DLD1 (cell line): ENCODE measurements around the gene ARR3.
"Not testable (repeated sequence)": the region's sequence is repeated elsewhere in the genome, so short reads cannot be mapped to it uniquely, and the experiment has no call there.

Experiments used
- in situ Hi-C: cut with HindIII; loops from 2 replicates; pipeline ENCODE4 v1.10.0; 2017; ENCODE audit warnings: low sequenced_read_pairs

Gene ARR3

DNA sequence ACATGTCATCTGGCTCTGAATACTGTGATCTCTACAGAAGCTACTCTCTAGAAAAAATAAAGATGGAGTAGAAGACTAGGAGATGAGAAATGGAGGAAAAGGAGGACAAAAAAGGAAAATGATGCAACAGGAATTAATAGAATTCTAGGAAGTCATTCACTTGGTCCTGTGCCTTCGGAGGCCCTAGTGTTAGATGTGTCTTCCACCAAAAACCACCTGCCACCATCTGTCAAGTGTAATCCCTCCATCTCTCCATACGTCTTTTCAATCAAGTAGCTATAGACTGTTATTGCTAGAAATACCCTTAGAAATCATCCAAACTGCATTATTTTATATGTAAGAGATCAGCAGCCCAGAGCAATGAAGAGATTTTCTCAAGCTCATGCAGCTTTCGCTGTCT lies 10.9 kb downstream of the ARR3 start:
- in situ Hi-C loops, result no loop called here

GRCh38 chrX:70280573-70280972 lies 12.4 kb downstream of the ARR3 start:
- in situ Hi-C loops, result no loop called here

DNA sequence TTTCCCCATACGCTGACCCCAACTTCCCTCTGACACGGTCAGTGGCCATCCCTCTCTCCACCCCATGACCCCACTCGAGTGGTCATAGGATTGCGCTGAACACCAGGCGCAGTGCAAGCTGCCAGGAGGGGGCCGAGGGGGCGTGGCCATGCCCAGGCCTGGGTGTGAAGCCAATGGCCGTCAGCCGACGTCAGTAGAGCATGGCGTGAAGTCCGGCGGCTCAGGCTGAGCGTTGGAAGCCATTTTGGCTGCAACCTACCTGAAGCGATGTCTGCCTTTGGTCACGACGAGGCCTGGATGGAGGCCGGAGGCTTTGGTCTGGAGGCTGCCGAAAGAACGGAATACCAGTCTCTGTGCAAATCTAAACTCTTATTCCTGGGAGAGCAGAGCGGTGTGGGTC lies 13.8 kb downstream of the ARR3 start, which contains the start of gene RAB41:
Gene RAB41 (plus strand): TSS at position 222 of the 400 bp plus-strand sequence. CDS start 46 bp downstream, at position 268.
- in situ Hi-C loops, result no loop called here

- in situ Hi-C loops, result no loop called here
Observed at GRCh38 chrX:70289168-70289792, 21.1 kb downstream of the ARR3 start.

- in situ Hi-C loops, result no loop called here
Observed at GRCh38 chrX:70289793-70290770, 21.9 kb downstream of the ARR3 start, which contains the start of the genes KIF4A and PDZD11. Gene KIF4A, plus strand, starts transcription at chrX:70290104. Its CDS starts 355 bp downstream, at chrX:70290459. Gene PDZD11, minus strand, starts transcription at chrX:70289927. Its CDS starts 586 bp downstream, at chrX:70289341.

DNA sequence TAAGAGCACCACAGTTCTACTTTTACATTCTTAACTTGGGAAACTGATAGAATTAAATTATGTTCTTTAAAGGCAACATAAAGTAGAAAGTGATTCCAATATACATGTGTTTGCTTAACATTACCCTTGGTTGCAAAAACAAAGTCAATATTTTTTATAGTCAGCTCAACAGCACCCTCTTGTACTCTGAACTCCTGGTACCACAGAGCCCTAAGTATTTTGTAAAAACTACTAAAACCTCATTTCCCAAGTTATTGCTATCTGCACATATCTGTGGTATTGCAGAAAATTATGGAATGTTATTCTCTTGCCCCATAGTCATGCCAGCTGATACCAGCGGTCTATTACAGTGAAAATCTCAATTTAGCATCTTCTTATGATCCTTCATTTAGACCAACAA lies 24.7 kb downstream of the ARR3 start:
- in situ Hi-C loops, result no loop called here

DNA sequence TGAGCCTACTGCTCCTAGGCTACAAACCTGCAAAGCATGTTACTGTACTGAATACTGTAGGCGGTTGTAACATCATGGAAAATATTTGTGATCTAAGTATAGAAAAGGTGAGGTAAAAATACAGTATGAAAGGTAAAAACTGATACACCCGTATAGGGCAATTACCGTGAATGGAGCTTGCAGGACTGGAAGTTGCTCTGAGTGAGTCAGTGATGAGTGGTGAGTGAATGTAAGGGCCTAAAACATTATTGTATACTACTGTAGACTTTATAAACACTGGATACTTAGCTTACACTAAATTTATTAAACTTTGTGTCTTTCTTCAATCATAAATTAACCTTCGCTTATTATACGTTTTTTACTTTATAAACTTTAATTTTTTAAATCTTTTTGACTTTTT lies 25.5 kb downstream of the ARR3 start:
- in situ Hi-C loops, result no loop called here

DNA sequence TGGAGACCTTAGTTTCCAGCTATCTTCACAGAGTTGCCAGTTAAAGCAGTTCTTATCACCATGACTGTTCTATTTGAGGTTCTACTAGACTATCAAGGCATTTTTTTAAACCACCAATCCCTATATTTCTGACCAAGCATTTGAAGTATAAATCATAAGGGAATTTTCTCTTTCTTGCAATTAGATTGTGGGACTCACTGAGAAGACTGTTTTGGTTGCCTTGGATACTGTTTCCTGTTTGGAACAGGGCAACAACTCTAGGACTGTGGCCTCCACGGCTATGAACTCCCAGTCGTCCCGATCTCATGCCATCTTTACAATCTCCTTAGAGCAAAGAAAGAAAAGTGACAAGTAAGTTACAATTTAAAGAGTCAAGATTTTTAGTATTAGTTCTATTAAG lies 33.6 kb downstream of the ARR3 start:
- in situ Hi-C loops, result no loop called here

- in situ Hi-C loops, result no loop called here
Observed at GRCh38 chrX:70313503-70313902, 45.4 kb downstream of the ARR3 start.

DNA sequence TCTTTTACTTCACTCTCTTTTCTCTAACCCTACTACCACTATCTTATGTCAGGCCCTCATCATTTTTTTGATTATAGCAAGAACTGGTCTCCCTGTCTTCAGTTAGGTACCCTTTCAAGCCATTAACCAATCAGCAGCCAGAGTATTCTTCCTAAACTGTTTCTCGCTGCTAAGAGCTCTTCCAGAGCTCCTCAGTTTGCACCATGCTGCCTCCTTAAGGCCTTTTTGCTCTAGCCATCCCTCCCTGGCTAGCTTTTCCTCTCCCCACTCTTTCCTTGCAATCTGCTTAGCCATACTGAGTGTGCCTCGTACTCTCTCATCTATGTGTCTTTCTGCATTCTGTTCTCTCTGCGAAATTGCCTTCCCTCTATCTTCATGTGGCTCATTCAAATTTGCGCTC lies 54.6 kb downstream of the ARR3 start:
- in situ Hi-C loops, result no loop called here

- in situ Hi-C loops, result not testable (repeated sequence)
Observed at GRCh38 chrX:70323628-70324027, 55.5 kb downstream of the ARR3 start.

- in situ Hi-C loops, result no loop called here
Observed at GRCh38 chrX:70324326-70324725, 56.2 kb downstream of the ARR3 start.

- in situ Hi-C loops, result no loop called here
Observed at GRCh38 chrX:70331161-70331560, 63.0 kb downstream of the ARR3 start.
